MM.1S (cell line): ENCODE data around the gene NR1I3.

Source experiments
- DNase-seq: peaks from one replicate; pipeline ENCODE4 v3.0.0-alpha.2; 2015
- H2AFZ ChIP-seq: fragments of 300-600 bp; sonication (generic); 2 replicates; pipeline ENCODE4 v1.6.0; 2016; ENCODE audit warnings: antibody characterized with exemption, low read length
- H3F3A ChIP-seq: fragments of 300-600 bp; sonication (generic); 2 replicates; pipeline ENCODE4 v1.6.1; 2016; ENCODE audit warnings: mild to moderate bottlenecking, antibody characterized with exemption, low read length, moderate library complexity, mixed read lengths; ENCODE audit not compliant: insufficient read depth
- H3K27ac ChIP-seq: fragments of 300-600 bp; sonication (generic); 2 replicates; pipeline ENCODE4 v1.5.1; 2016; ENCODE audit warnings: mild to moderate bottlenecking, low read length
- H3K27me3 ChIP-seq: fragments of 300-600 bp; sonication (generic); replicated peaks from 2 replicates; pipeline ENCODE4 v1.6.0; 2016; ENCODE audit warnings: low read length; ENCODE audit not compliant: insufficient read depth
- H3K36me3 ChIP-seq: fragments of 300-600 bp; sonication (generic); replicated peaks from 2 replicates; pipeline ENCODE4 v1.6.1; 2016; ENCODE audit warnings: mild to moderate bottlenecking, low read length, mixed read lengths; ENCODE audit not compliant: insufficient read depth
- H3K4me1 ChIP-seq: fragments of 300-600 bp; sonication (generic); 2 replicates; pipeline ENCODE4 v1.6.1; 2016; ENCODE audit warnings: low read length, mixed read lengths
- H3K4me2 ChIP-seq: fragments of 300-600 bp; sonication (generic); 2 replicates; pipeline ENCODE4 v1.6.0; 2016; ENCODE audit warnings: low read depth, low read length
- H3K4me3 ChIP-seq: fragments of 300-600 bp; sonication (generic); 2 replicates; pipeline ENCODE4 v1.5.1; 2016; ENCODE audit warnings: low read length, mixed read lengths
- H3K79me2 ChIP-seq: fragments of 300-600 bp; sonication (generic); 2 replicates; pipeline ENCODE4 v1.6.1; 2016; ENCODE audit warnings: mixed run types, low read length, mixed read lengths
- H3K9ac ChIP-seq: fragments of 300-600 bp; sonication (generic); 2 replicates; pipeline ENCODE4 v1.6.1; 2016; ENCODE audit warnings: low read length, mixed read lengths
- H3K9me2 ChIP-seq: fragments of 300-600 bp; sonication (generic); replicated peaks from 2 replicates; pipeline ENCODE4 v1.6.1; 2016; ENCODE audit warnings: mild to moderate bottlenecking, low read length, mixed read lengths; ENCODE audit not compliant: insufficient read depth
- H3K9me3 ChIP-seq: fragments of 300-600 bp; sonication (generic); replicated peaks from 2 replicates; pipeline ENCODE4 v1.6.1; 2016; ENCODE audit warnings: mild to moderate bottlenecking, low read length, mixed read lengths; ENCODE audit not compliant: insufficient read depth
- H4K20me1 ChIP-seq: fragments of 300-600 bp; sonication (generic); 2 replicates; pipeline ENCODE4 v1.6.1; 2016; ENCODE audit warnings: mild to moderate bottlenecking, low read length, moderate library complexity, mixed read lengths; ENCODE audit not compliant: insufficient read depth
- CTCF ChIP-seq: fragments of 300-600 bp; sonication (generic); IDR thresholded peaks from 2 replicates; pipeline ENCODE4 v1.5.1; 2016; ENCODE audit warnings: antibody characterized with exemption, low read length, mixed read lengths
- EZH2 ChIP-seq: fragments of 300-600 bp; sonication (generic); optimal IDR thresholded peaks from 2 replicates; pipeline ENCODE3; 2017; ENCODE audit warnings: low read depth, mild to moderate bottlenecking, antibody characterized with exemption, low read length, mixed read lengths
- EZH2phosphoT487 ChIP-seq: fragments of 300-600 bp; sonication (generic); IDR thresholded peaks from 2 replicates; pipeline ENCODE4 v1.6.1; 2018; ENCODE audit warnings: antibody characterized with exemption, low read length

NR1I3 gene

GRCh38 chr1:161223805-161224694 lies 14.0 kb downstream of the NR1I3 start:
- no peak overlapping the region for H3K4me2 ChIP-seq
- H3K4me1 ChIP-seq, result peaks cover 19% of the 10 kb centered on the region

GRCh38 chr1:161222175-161223019 lies 15.6 kb downstream of the NR1I3 start:
- no peak overlapping the region for H3K9ac ChIP-seq
- no peak overlapping the region for H3K4me2 ChIP-seq
- no peak for DNase-seq
- no peaks in the 10 kb centered on the region for H3K36me3 ChIP-seq
- no peak overlapping the region for H2AFZ ChIP-seq
- no peaks in the 10 kb centered on the region for H4K20me1 ChIP-seq
- H3K27ac ChIP-seq, result no peak overlapping the region
- no peaks in the 10 kb centered on the region for H3K9me3 ChIP-seq
- no peak overlapping the region for H3K4me3 ChIP-seq
- no peaks in the 10 kb centered on the region for H3K9me2 ChIP-seq
- H3K27me3 ChIP-seq, result no peaks in the 10 kb centered on the region
- H3F3A ChIP-seq, result peaks cover 22% of the 10 kb centered on the region
- H3K4me1 ChIP-seq, result peaks cover 24% of the 10 kb centered on the region
- peaks cover 14% of the 10 kb centered on the region for H3K79me2 ChIP-seq
- no peak for TF ChIP-seq CTCF
- TF ChIP-seq EZH2, result no peak

More at GRCh38 chr1:161223805-161224694, 14.0 kb downstream of the NR1I3 start:
- Histone ChIP-seq H3K27me3 (no peaks in the 10 kb centered on the region), H3K9ac (no peak overlapping the region), H3K79me2 (peaks cover 27% of the 10 kb centered on the region), H3K27ac (no peak overlapping the region), H3K36me3 (0 out of 2 replicates have a peak, but pooled peaks cover 5% of the 10 kb centered on the region), H2AFZ (no peak overlapping the region), H3K9me3 (no peaks in the 10 kb centered on the region), H4K20me1 (no peaks in the 10 kb centered on the region), H3K9me2 (no peaks in the 10 kb centered on the region), H3K4me3 (no peak overlapping the region), H3F3A (peaks cover 16% of the 10 kb centered on the region)
- TF ChIP-seq CTCF (no peak), EZH2phosphoT487 (no peak), EZH2 (no peak)
- no peak for DNase-seq

- Histone ChIP-seq H3K79me2 (no peaks in the 10 kb centered on the region), H3K9me3 (no peaks in the 10 kb centered on the region), H4K20me1 (no peaks in the 10 kb centered on the region), H3K4me1 (peaks cover 30% of the 10 kb centered on the region), H3F3A (peaks cover 29% of the 10 kb centered on the region), H3K4me3 (no peak overlapping the region), H2AFZ (no peak overlapping the region), H3K27me3 (no peaks in the 10 kb centered on the region), H3K9ac (no peak overlapping the region), H3K27ac (no peak overlapping the region), H3K4me2 (no peak overlapping the region), H3K9me2 (no peaks in the 10 kb centered on the region), H3K36me3 (no peaks in the 10 kb centered on the region)
- DNase-seq, result no peak
- TF ChIP-seq EZH2phosphoT487 (no peak), EZH2 (no peak)
Observed at GRCh38 chr1:161220002-161220401, 18.0 kb downstream of the NR1I3 start.
